Activated T-helper 1 cell treated with anti-CD3 and anti-CD28 coated beads, Interleukin-12 subunit alpha, Interleukin-12 subunit beta, Interleukin-2, Interleukin-4 antibody, amounts not matched to agents 30 ng/mL and 10 ng/mL and 1 ng/mL, durations not matched to agents 14 hours and 24 hours and 36 hours (primary cell): ENCODE measurements around the gene PEX26. TPM values are rescaled to one million over a fixed set of nuclear protein-coding genes. Genes with fewer than 3 reads are reported as not detected.
"Not testable (repeated sequence)": the region's sequence is repeated elsewhere in the genome, so short reads cannot be mapped to it uniquely, and the experiment has no call there.

Experiments
- DNase-seq: peaks from one replicate; pipeline ENCODE4 v3.0.0; 2021; ENCODE audit warnings: low spot score
- H3K27ac Mint-ChIP-seq: one replicate; pipeline ENCODE4 v1.8.0; 2021; ENCODE audit warnings: mild to moderate bottlenecking, mixed read lengths
- H3K27me3 Mint-ChIP-seq: one replicate; pipeline ENCODE4 v1.8.0; 2022; ENCODE audit warnings: mild to moderate bottlenecking, moderate library complexity, mixed read lengths; ENCODE audit not compliant: insufficient read depth
- H3K36me3 Mint-ChIP-seq: one replicate; pipeline ENCODE4 v1.8.0; 2021; ENCODE audit warnings: low read depth, mixed read lengths
- H3K4me1 Mint-ChIP-seq: one replicate; pipeline ENCODE4 v1.8.0; 2021; ENCODE audit warnings: low read depth, mixed read lengths
- H3K4me3 Mint-ChIP-seq: one replicate; pipeline ENCODE4 v1.8.0; 2021; ENCODE audit warnings: mild to moderate bottlenecking, moderate library complexity, mixed read lengths
- H3K9me3 Mint-ChIP-seq: one replicate; pipeline ENCODE4 v1.8.0; 2021; ENCODE audit warnings: mixed read lengths
- intact Hi-C: fragments of 100-400 bp; cut with micrococcal nuclease; formaldehyde crosslinking; loops from one replicate; pipeline ENCODE4 v1.15.1; 2024
- total RNA-seq: library from RNA; stranded (reverse); gene quantifications from 2 replicates; pipeline ENCODE4 v1.2.3, GENCODE V29; 2022

Gene PEX26
- total RNA-seq, 1 donor from 2014 or later, result 50.0 TPM

DNA sequence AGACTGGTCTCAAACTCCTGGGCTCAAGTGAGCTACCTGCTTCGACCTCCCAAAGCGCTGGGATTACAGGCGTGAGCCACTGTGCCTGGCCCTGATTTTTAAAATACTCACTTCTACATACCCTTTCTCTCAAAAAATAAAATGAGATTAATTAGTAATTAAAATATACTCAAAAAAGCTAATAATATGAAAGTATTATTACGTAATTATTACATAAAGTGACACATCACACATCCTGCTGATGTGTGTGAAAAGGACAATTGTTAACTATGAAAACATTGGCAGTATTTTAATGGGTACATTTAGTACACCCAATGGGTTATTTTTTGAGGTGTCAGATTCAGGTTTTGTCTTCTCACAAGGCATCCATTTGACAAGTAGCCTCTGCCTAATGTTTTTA is 32.0 kb upstream of the PEX26 start:
- Mint-ChIP-seq H3K9me3 (no peaks in the 10 kb centered on the region), H3K4me1 (no peaks in the 10 kb centered on the region), H3K27ac (no peak overlapping the region), H3K36me3 (no peaks in the 10 kb centered on the region), H3K27me3 (peaks cover 5% of the 10 kb centered on the region), H3K4me3 (no peak overlapping the region)
- intact Hi-C loops, result no loop called here
- DNase-seq, result no peak

DNA sequence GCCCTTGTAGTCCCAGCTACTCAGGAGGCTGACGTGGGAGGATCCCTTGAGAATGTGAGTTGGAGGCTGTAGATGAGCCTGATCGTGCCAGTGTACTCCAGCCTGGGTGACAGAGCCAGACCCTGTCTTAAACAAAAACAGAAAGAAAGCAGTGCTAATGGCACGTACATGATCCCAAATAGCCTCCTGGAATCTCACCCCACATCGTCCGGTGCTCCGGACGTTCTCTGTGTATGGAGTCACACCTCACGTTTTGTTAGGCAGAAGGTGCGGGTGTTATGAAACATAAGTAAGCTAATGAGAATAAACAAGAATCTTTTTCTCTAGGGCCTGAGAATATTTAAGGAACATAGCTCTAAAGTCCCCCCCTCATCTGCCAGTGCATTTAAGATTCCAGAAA is 29.7 kb upstream of the PEX26 start:
- DNase-seq, result no peak
- Mint-ChIP-seq H3K27me3 (peaks cover 9% of the 10 kb centered on the region), H3K9me3 (no peaks in the 10 kb centered on the region), H3K36me3 (no peaks in the 10 kb centered on the region), H3K27ac (no peak overlapping the region), H3K4me1 (no peaks in the 10 kb centered on the region), H3K4me3 (no peak overlapping the region)
- intact Hi-C loops, result no loop called here

DNA sequence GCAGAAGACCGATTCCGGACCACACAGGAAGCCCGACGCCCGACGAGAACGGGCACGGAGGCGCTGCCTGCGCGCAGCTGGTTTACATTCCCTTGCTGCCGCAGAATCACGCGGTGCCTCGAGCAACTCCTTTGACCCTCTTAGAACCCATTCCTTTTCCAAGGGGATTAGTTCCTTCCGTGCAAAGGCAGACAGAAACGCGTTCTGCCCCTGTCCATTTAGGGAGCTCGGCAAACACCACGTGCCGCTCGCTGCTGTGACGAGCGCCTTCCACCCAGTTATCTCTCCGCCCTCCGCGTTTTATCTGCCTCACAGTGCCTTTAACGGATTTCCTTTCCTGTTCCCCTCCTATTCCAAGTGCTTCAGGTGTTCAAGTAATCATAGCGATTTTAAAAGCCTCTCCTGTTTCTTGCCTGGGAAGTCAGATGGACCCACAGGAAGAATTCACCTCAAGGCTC is 29.3 kb upstream of the PEX26 start:
- Mint-ChIP-seq H3K27ac (no peak overlapping the region), H3K27me3 (peaks cover 9% of the 10 kb centered on the region), H3K36me3 (no peaks in the 10 kb centered on the region), H3K4me3 (no peak overlapping the region), H3K4me1 (no peaks in the 10 kb centered on the region), H3K9me3 (no peaks in the 10 kb centered on the region)
- no peak for DNase-seq
- intact Hi-C loops, result no loop called here

DNA sequence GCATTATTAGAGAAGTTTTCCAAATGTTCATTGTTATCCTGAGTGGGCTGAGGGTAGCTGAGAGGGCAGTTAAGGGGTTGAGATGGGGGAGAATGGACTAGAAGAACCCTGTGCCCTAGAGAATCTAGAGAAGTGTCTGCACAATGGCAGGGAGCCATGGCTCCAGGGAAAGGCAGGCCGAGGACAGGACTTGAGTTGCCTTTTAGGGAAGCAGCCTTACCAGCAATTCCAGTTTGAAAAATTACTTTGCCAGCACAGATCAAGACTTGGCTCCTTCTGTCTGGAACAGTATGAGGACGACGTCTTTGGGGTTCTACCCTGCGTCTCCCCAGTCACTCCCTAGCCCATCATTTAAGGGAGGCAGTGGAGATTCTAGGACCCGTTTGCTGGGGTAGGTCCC is 27.7 kb upstream of the PEX26 start:
- DNase-seq, result no peak
- no peaks in the 10 kb centered on the region for H3K4me1 Mint-ChIP-seq
- H3K27me3 Mint-ChIP-seq, result peaks cover 9% of the 10 kb centered on the region
- H3K9me3 Mint-ChIP-seq, result no peaks in the 10 kb centered on the region
- no peaks in the 10 kb centered on the region for H3K36me3 Mint-ChIP-seq
- no peak overlapping the region for H3K27ac Mint-ChIP-seq
- H3K4me3 Mint-ChIP-seq, result no peak overlapping the region
- intact Hi-C loops, result no loop called here

DNA sequence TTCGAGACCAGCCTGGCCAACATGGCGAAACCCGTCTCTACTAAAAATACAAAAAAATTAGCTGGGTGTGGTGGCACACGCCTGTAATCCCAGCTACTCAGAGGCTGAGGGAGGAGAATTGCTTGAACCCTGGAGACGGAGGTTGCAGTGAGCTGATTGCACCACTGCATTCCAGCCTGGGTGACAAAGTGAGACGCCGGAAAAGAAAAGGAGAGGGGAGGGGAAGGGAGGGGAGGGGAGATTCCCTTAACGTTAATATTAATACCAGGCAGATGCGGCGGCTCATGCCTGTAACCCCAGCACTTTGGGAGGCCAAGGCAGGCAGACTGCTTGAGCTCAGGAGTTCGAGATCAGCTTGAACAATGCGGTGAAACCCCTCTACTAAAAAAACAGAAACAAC is 26.7 kb upstream of the PEX26 start:
- intact Hi-C loops, H3K4me1 Mint-ChIP-seq, H3K9me3 Mint-ChIP-seq, H3K4me3 Mint-ChIP-seq, H3K36me3 Mint-ChIP-seq, DNase-seq, H3K27ac Mint-ChIP-seq: not testable (repeated sequence)
- peaks cover 13% of the 10 kb centered on the region for H3K27me3 Mint-ChIP-seq

DNA sequence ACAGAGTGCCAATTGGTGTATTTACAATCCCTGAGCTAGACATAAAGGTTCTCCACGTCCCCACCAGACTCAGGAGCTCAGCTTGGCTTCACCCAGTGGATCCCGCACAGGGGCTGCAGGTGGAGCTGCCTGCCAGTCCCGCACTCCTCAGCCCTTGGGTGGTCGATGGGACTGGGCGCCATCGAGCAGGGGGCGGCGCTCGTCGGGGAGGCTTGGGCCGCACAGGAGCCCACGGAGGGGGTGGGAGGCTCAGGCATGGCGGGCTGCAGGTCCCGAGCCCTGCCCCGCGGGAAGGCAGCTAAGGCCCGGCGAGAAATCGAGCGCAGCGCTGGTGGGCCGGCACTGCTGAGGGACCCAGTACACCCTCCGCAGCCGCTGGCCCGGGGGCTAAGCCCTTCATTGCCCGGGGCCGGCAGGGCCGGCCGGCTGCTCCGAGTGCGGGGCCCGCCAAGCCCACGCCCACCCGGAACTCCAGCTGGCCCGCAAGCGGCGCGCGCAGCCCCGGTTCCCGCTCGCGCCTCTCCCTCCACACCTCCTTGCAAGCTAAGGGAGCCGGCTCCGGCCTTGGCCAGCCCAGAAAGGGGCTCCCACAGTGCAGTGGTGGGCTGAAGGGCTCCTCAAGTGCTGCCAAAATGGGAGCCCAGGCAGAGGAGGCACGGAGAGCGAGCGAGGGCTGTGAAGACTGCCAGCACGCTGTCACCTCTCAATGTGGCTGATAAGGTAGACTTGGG is 24.4 kb upstream of the PEX26 start:
- H3K9me3 Mint-ChIP-seq, DNase-seq, intact Hi-C loops, H3K4me3 Mint-ChIP-seq, H3K27ac Mint-ChIP-seq, H3K4me1 Mint-ChIP-seq, H3K36me3 Mint-ChIP-seq: not testable (repeated sequence)
- H3K27me3 Mint-ChIP-seq, result peaks cover 12% of the 10 kb centered on the region

DNA sequence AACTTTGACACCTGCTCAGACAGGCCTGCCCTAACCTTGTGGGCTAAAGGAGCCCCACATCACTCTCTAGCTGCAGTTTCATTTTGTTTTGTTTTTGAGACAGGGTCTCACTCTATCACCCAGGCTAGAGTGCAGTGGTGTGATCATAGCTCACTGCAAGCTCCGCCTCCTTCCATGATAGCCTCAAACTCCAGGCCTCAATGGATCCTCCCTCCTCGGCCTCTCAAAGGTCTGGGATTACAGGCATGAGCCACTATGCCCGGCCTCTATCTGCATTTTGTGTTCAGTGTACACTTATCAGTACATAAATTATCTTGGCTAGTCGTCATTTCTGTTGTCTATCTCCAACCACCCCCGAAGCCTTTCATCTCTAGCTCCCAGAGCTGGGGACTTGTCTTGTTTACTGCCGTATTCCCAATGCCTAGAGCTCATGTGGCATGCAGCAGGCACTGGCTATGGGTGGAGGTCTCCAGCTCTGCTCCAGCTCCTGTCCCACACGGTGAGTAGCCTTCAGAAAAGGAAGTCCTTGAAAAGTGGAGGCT is 22.1 kb upstream of the PEX26 start:
- H3K36me3 Mint-ChIP-seq, result no peaks in the 10 kb centered on the region
- H3K4me3 Mint-ChIP-seq, result no peak overlapping the region
- H3K4me1 Mint-ChIP-seq, result no peaks in the 10 kb centered on the region
- H3K27ac Mint-ChIP-seq, result no peak overlapping the region
- H3K9me3 Mint-ChIP-seq, result no peaks in the 10 kb centered on the region
- DNase-seq, result no peak
- H3K27me3 Mint-ChIP-seq, result peaks cover 12% of the 10 kb centered on the region
- intact Hi-C loops, result no loop called here

DNA sequence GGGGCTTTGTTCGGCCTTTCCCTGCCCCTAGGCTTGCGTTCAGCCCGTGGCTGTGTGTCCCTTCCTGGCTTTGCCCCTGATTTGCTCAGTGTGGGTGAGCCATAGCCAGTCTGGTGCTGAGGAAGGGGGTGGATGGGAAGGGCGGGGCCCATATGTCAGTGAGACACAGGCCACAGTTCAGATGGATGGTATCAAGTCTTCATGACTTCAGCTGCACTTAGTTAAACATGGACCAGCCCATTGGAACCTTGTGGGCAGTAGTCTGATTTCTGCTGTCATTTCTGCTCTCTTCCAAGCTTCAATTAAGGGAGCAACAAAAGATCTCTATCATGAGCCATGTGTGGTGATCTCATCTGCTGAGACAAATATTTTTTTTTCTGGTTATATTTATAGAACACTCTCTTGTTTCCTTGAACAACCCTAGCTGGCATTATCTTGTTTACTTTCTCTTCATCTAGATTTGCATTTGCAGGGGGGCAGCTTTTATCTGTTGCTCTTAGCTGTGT is 21.6 kb upstream of the PEX26 start:
- no peaks in the 10 kb centered on the region for H3K36me3 Mint-ChIP-seq

DNA sequence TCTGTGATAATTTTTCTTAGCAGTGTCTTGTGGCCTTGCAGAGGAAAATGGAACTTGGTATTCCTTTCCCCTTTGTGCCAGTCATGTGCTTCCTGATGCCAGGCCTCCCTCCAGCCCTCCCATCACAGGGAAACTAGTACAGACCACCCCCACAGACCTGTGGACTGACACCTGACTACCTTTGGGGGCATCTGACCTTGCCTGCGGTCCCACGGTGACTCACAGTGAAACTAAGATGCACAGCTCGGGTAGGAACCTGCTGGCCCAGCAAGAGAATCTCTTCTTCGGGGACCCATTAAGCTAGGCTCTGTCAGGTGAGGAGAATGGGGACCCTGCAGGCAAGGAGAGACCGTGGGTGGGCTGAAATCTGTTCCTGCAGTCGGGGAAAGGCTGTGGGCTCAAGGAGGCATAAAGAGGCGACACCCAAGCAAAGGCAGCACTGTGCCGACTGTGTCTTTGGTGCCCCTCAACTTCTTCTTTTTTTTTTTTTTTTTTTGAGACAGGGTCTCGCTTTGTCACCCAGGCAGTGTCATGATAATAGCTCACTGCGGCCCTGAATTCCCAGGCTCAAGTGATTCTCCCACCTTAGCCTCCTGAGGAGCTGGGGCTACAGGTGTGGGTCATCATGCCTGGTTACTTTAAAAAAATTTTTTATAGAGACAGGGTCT is 20.8 kb upstream of the PEX26 start:
- H3K9me3 Mint-ChIP-seq, result no peaks in the 10 kb centered on the region
- intact Hi-C loops, result no loop called here
- H3K27ac Mint-ChIP-seq, result no peak overlapping the region
- H3K36me3 Mint-ChIP-seq, result no peaks in the 10 kb centered on the region
- H3K4me1 Mint-ChIP-seq, result no peaks in the 10 kb centered on the region
- no peak for DNase-seq
- peaks cover 12% of the 10 kb centered on the region for H3K27me3 Mint-ChIP-seq
- no peak overlapping the region for H3K4me3 Mint-ChIP-seq

More for the DNA sequence above, 21.6 kb upstream of the PEX26 start:
- no peaks in the 10 kb centered on the region for H3K9me3 Mint-ChIP-seq
- no peak overlapping the region for H3K4me3 Mint-ChIP-seq
- intact Hi-C loops, result no loop called here
- no peak overlapping the region for H3K27ac Mint-ChIP-seq
- no peak for DNase-seq
- peaks cover 12% of the 10 kb centered on the region for H3K27me3 Mint-ChIP-seq
- no peaks in the 10 kb centered on the region for H3K4me1 Mint-ChIP-seq

DNA sequence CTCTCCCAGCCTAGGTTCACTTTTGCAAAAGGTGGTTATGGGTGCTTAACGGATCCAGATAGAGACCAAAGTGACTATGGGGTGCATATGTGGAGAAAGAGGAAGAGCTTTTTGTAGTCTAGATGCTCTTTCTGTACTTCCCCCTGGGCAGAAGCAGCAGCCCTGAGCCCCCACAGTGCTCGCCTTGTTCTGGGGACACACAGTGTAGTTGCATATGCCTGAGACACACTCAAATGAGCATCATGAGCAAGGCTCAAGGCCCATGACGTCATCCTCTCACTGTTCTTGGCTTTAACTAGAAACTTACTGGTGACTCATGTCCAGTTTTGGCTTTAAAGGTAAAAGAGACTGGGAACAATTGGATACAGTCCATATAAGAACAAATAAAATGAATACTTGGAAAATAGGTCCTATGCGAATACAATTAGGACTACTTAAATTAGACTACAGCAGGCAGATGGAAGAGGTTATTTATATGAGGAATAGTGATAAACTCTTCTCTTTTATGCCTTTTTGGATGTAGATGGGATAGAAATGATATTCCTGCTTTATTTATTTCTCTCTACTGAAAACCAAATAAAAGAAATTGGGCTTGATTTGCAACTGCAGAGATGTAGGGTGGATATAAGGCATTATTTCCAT is 20.1 kb upstream of the PEX26 start:
- H3K27ac Mint-ChIP-seq, result no peak overlapping the region
- intact Hi-C loops, result no loop called here
- no peak overlapping the region for H3K4me3 Mint-ChIP-seq
- H3K4me1 Mint-ChIP-seq, result no peaks in the 10 kb centered on the region
- H3K27me3 Mint-ChIP-seq, result peaks cover 8% of the 10 kb centered on the region
- no peaks in the 10 kb centered on the region for H3K9me3 Mint-ChIP-seq
- H3K36me3 Mint-ChIP-seq, result no peaks in the 10 kb centered on the region
- DNase-seq, result no peak

DNA sequence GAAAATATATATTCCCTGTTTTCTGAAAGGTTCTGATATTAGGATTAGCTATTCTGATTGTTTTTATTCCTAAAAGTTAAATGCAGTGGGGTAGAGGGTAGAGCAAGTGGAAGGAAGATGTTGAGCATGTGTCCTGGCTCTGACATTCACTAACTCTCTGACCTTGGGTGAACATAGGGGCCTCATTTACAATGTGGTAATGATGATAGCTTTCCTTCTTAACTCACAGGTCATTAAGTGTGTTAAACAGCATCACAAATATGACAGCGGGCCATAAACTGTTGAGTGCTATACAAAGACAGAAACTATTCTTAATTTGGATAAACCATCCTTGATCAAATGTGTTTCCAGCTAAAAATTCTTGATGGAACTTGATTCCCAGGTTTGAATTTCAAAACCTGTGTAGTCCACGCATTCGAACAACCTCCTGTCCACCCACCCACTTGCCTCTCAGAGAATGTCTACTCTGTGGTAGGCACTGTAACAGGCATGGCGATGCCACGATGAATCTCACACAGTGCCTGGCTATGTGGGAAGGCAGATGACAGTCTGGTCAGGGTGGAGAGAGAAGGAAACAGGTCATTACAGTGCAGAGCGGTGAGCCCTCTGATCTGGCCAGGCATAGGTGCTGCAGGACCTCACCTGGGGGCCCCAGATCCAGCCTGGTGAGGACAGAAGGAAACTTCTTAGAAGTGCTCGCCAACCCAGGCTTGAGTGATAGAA is 19.3 kb upstream of the PEX26 start:
- peaks cover 8% of the 10 kb centered on the region for H3K27me3 Mint-ChIP-seq
- intact Hi-C loops, result no loop called here
- H3K9me3 Mint-ChIP-seq, result no peaks in the 10 kb centered on the region
- DNase-seq, result no peak
- no peak overlapping the region for H3K27ac Mint-ChIP-seq
- no peaks in the 10 kb centered on the region for H3K36me3 Mint-ChIP-seq
- no peaks in the 10 kb centered on the region for H3K4me1 Mint-ChIP-seq
- no peak overlapping the region for H3K4me3 Mint-ChIP-seq

DNA sequence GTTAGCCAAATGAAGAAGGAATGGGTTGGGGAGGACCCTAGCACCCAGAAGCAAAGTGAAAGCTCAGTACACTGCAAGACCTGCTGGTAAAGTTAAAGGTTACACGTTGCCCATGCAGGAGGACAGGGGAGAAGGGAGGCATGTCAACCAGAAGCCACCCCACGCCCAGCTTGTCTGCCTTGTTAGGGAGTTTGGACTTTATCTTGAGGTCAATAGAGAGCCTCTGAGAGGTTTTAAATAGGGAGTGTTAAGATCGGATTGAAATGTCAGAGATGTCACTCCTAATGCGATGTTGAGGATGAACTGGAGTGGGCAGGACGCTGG is 18.7 kb upstream of the PEX26 start:
- Mint-ChIP-seq H3K4me3 (no peak overlapping the region), H3K27ac (no peak overlapping the region), H3K4me1 (no peaks in the 10 kb centered on the region), H3K27me3 (peaks cover 10% of the 10 kb centered on the region), H3K36me3 (no peaks in the 10 kb centered on the region), H3K9me3 (no peaks in the 10 kb centered on the region)
- intact Hi-C loops, result no loop called here
- DNase-seq, result no peak
